ENCODE data around the gene DOHH. TPM values are rescaled to one million over a fixed set of nuclear protein-coding genes. Genes with fewer than 3 reads are reported as not detected.
"Not testable (repeated sequence)": the region's sequence is repeated elsewhere in the genome, so short reads cannot be mapped to it uniquely, and the experiment has no call there.

Gene DOHH
- total and polyA plus RNA-seq, 8 donors: 0.45 to 21.7 (median 13.6) TPM; not detected in 1

DNA sequence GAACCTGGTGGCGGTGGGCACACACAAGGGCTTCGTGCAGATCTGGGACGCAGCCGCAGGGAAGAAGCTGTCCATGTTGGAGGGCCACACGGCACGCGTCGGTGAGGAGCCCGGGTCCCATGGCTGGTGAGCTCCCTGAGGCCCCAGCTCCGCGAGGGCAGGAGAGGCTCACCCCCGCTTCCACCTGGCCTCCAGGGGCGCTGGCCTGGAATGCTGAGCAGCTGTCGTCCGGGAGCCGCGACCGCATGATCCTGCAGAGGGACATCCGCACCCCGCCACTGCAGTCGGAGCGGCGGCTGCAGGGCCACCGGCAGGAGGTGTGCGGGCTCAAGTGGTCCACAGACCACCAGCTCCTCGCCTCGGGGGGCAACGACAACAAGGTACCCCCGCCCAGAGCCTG lies 31.2 kb upstream of the DOHH start:
- H3K9me3 ChIP-seq: no peaks in the 10 kb centered on the region
- H3K27ac ChIP-seq: no peak overlapping the region
- H3K27me3 ChIP-seq: no peaks in the 10 kb centered on the region
- H3K4me1 ChIP-seq: no peaks in the 10 kb centered on the region
- TF ChIP-seq, protein P1, sequence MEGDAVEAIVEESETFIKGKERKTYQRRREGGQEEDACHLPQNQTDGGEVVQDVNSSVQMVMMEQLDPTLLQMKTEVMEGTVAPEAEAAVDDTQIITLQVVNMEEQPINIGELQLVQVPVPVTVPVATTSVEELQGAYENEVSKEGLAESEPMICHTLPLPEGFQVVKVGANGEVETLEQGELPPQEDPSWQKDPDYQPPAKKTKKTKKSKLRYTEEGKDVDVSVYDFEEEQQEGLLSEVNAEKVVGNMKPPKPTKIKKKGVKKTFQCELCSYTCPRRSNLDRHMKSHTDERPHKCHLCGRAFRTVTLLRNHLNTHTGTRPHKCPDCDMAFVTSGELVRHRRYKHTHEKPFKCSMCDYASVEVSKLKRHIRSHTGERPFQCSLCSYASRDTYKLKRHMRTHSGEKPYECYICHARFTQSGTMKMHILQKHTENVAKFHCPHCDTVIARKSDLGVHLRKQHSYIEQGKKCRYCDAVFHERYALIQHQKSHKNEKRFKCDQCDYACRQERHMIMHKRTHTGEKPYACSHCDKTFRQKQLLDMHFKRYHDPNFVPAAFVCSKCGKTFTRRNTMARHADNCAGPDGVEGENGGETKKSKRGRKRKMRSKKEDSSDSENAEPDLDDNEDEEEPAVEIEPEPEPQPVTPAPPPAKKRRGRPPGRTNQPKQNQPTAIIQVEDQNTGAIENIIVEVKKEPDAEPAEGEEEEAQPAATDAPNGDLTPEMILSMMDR (IDR thresholded peaks at IDR 0.05): no peak
- TF ChIP-seq POLR2A (IDR thresholded peaks at IDR 0.05) (no peak), POLR2AphosphoS5 (IDR thresholded peaks at IDR 0.05) (no peak), EP300 (IDR thresholded peaks at IDR 0.05) (no peak)
- 89 to 96% (median 94%) methylated on average over 10 to 29 of the region's 29 CpGs for WGBS, 5 donors
- DNase-seq: no peak
- H3K4me3 ChIP-seq: no peak overlapping the region
- peaks cover 68 to 85% (median 81%) of the 10 kb centered on the region in 4 donors for H3K36me3 ChIP-seq
- intact Hi-C loops (cut with DNase I; ENCODE audit: low total_unique reads): no loop called here

DNA sequence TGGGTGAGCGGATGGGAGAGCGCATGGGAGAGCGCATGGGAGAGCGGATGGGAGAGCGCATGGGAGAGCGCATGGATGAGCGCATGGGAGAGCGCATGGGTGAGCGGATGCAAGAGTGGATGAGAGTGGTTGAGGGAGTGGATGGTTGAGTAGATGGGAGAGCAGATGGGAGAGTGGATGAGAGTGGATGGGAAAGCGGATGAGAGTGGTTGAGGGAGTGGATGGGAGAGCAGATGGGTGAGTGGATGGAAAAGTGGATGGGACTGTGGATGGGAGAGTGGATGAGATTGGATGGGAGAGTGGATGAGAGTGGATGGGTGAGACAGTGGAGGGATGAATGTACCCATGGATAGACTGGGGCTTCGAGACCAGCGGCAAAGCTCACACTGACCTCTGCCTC lies 29.9 kb upstream of the DOHH start:
- TF ChIP-seq POLR2A (IDR thresholded peaks at IDR 0.05) (no peak), EP300 (IDR thresholded peaks at IDR 0.05) (no peak), POLR2AphosphoS5 (IDR thresholded peaks at IDR 0.05) (no peak)
- TF ChIP-seq, protein P1 (IDR thresholded peaks at IDR 0.05): no peak
- H3K4me3 ChIP-seq: no peak overlapping the region
- H3K27me3 ChIP-seq: no peaks in the 10 kb centered on the region
- peaks cover 75 to 84% (median 80%) of the 10 kb centered on the region in 4 donors for H3K36me3 ChIP-seq
- intact Hi-C loops (cut with DNase I; ENCODE audit: low total_unique reads): no loop called here
- no peaks in the 10 kb centered on the region for H3K4me1 ChIP-seq
- no peak for DNase-seq
- no peaks in the 10 kb centered on the region for H3K9me3 ChIP-seq
- 94 to 99% (median 96%) methylated on average over 12 of the region's 12 CpGs for WGBS, 5 donors
- no peak overlapping the region for H3K27ac ChIP-seq

DNA sequence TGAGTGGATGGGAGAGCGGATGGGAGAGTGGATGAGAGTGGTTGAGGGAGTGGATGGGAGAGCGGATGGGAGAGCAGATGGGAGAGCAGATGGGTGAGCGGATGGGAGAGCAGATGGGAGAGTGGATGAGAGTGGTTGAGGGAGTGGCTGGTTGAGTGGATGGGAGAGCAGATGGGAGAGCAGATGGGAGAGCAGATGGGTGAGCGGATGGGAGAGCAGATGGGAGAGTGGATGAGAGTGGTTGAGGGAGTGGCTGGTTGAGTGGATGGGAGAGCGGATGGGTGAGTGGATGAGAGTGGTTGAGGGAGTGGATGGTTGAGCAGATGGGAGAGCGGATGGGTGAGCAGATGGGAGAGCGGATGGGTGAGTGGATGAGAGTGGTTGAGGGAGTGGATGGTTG lies 28.8 kb upstream of the DOHH start:
- H3K36me3 ChIP-seq: peaks cover 73 to 82% (median 78%) of the 10 kb centered on the region in 4 donors
- WGBS, 5 donors: 92 to 100% (median 99%) methylated on average over 7 of the region's 7 CpGs
- H3K27me3 ChIP-seq; DNase-seq; H3K9me3 ChIP-seq; H3K4me3 ChIP-seq; intact Hi-C loops (cut with DNase I; ENCODE audit: low total_unique reads); H3K4me1 ChIP-seq; H3K27ac ChIP-seq: not testable (repeated sequence)

DNA sequence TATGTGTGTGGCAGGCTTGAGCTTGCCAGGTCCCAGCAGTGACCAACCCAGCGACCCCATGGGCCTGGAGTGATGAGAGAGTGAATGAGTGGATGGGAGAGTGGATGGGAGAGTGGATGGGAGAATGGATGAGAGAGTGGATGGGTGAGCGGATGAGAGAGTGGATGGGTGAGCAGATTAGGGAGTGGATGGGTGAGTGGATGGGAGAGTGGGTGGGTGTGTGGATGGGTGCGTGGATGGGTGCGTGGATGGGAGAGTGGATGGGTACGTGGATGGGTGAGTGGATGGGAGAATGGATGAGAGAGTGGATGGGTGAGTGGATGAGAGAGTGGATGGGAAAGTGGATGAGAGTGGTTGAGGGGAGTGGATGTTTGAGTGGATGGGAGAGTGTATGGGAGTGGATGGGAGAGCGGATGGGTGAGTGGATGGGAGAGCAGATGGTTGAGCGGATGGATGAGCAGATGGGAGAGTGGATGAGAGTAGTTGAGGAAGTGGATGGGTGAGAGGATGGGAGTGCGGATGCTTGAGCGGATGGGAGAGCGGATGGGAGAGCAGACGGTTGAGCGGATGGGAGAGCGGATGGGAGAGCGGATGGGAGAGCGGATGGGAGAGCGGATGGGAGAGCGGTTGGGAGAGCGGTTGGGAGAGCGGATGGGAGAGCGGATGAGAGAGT lies 28.2 kb upstream of the DOHH start:
- H3K4me3 ChIP-seq: no peak overlapping the region
- no peaks in the 10 kb centered on the region for H3K4me1 ChIP-seq
- intact Hi-C loops (cut with DNase I; ENCODE audit: low total_unique reads): no loop called here
- 90 to 99% (median 97%) methylated on average over 20 of the region's 20 CpGs for WGBS, 5 donors
- TF ChIP-seq POLR2AphosphoS5 (IDR thresholded peaks at IDR 0.05) (no peak), POLR2A (IDR thresholded peaks at IDR 0.05) (no peak), EP300 (IDR thresholded peaks at IDR 0.05) (no peak)
- TF ChIP-seq, protein P1 (IDR thresholded peaks at IDR 0.05): no peak
- no peak for DNase-seq
- H3K9me3 ChIP-seq: no peaks in the 10 kb centered on the region
- H3K27ac ChIP-seq: no peak overlapping the region
- no peaks in the 10 kb centered on the region for H3K27me3 ChIP-seq
- peaks cover 74 to 82% (median 78%) of the 10 kb centered on the region in 4 donors for H3K36me3 ChIP-seq

DNA sequence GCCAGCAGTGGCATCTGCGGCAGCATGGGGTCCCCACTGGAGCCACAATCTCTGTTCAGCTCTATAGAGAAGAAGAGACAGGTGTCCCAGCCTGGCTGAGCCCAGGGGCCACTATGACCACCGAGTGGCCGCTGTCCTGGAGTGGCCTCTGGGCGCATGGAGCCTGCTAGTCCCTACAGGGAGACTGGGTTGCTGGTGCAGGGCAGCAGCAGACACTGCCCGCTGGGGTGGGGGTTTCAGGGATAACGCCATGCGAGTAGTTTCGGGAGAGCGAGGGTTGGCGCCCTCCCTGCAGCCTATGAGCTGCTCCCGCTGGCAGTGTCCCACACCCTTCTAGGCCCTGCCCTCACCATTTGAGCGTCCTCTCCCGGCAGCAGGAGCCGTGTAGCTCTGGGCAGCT lies 27.6 kb upstream of the DOHH start:
- no peak for TF ChIP-seq EP300 (IDR thresholded peaks at IDR 0.05)
- TF ChIP-seq, protein P1 (IDR thresholded peaks at IDR 0.05): no peak
- TF ChIP-seq POLR2A (IDR thresholded peaks at IDR 0.05): no peak
- H3K4me1 ChIP-seq: no peaks in the 10 kb centered on the region
- intact Hi-C loops (cut with DNase I; ENCODE audit: low total_unique reads): no loop called here
- WGBS, 5 donors: 96 to 99% (median 98%) methylated on average over 9 to 14 of the region's 14 CpGs
- no peaks in the 10 kb centered on the region for H3K27me3 ChIP-seq
- no peak overlapping the region for H3K4me3 ChIP-seq
- H3K27ac ChIP-seq: no peak overlapping the region
- DNase-seq: no peak
- H3K9me3 ChIP-seq: no peaks in the 10 kb centered on the region
- peaks cover 74 to 82% (median 78%) of the 10 kb centered on the region in 4 donors for H3K36me3 ChIP-seq

Measured in stomach (tissue), 9 donors.